Measurements from ENCODE around the gene FSTL3.

Gene FSTL3

GRCh38 chr19:640161-640558 is 36.0 kb upstream of the FSTL3 start:
- no peak overlapping the region for H3K4me3 Mint-ChIP-seq
- H3K36me3 Mint-ChIP-seq (ENCODE audit: low read depth) = peaks cover 4% of the 10 kb centered on the region
- TF ChIP-seq, protein P1, sequence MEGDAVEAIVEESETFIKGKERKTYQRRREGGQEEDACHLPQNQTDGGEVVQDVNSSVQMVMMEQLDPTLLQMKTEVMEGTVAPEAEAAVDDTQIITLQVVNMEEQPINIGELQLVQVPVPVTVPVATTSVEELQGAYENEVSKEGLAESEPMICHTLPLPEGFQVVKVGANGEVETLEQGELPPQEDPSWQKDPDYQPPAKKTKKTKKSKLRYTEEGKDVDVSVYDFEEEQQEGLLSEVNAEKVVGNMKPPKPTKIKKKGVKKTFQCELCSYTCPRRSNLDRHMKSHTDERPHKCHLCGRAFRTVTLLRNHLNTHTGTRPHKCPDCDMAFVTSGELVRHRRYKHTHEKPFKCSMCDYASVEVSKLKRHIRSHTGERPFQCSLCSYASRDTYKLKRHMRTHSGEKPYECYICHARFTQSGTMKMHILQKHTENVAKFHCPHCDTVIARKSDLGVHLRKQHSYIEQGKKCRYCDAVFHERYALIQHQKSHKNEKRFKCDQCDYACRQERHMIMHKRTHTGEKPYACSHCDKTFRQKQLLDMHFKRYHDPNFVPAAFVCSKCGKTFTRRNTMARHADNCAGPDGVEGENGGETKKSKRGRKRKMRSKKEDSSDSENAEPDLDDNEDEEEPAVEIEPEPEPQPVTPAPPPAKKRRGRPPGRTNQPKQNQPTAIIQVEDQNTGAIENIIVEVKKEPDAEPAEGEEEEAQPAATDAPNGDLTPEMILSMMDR (IDR thresholded peaks at IDR 0.05; ENCODE audit: unreplicated experiment in 3 of 3) = no peak
- no peaks in the 10 kb centered on the region for H3K9me3 Mint-ChIP-seq
- no peaks in the 10 kb centered on the region for H3K4me1 Mint-ChIP-seq
- H3K27me3 Mint-ChIP-seq (ENCODE audit: low read depth) = peaks cover 22% of the 10 kb centered on the region
- no peak overlapping the region for H3K27ac Mint-ChIP-seq

- H3K27me3 Mint-ChIP-seq (ENCODE audit: low read depth) = peaks cover 22% of the 10 kb centered on the region
- TF ChIP-seq, protein P1 (IDR thresholded peaks at IDR 0.05; ENCODE audit: unreplicated experiment in 3 of 3) = no peak
- H3K27ac Mint-ChIP-seq = no peak overlapping the region
- no peaks in the 10 kb centered on the region for H3K9me3 Mint-ChIP-seq
- H3K36me3 Mint-ChIP-seq (ENCODE audit: low read depth) = peaks cover 4% of the 10 kb centered on the region
- no peak overlapping the region for H3K4me3 Mint-ChIP-seq
- no peaks in the 10 kb centered on the region for H3K4me1 Mint-ChIP-seq
Observed at GRCh38 chr19:640606-641189, 35.5 kb upstream of the FSTL3 start.

- no peaks in the 10 kb centered on the region for H3K9me3 Mint-ChIP-seq
- no peak overlapping the region for H3K27ac Mint-ChIP-seq
- TF ChIP-seq, protein P1 (IDR thresholded peaks at IDR 0.05; ENCODE audit: unreplicated experiment in 3 of 3) = no peak
- no peak overlapping the region for H3K4me3 Mint-ChIP-seq
- H3K36me3 Mint-ChIP-seq (ENCODE audit: low read depth) = peaks cover 7% of the 10 kb centered on the region
- no peaks in the 10 kb centered on the region for H3K4me1 Mint-ChIP-seq
- peaks cover 22% of the 10 kb centered on the region for H3K27me3 Mint-ChIP-seq (ENCODE audit: low read depth)
Observed at GRCh38 chr19:641702-642101, 34.5 kb upstream of the FSTL3 start.

GRCh38 chr19:642767-643727 is 33.1 kb upstream of the FSTL3 start:
- Mint-ChIP-seq H3K4me3 (peak overlapping the region in 1 of 3 experiments; percentile 35), H3K27me3 (ENCODE audit: low read depth) (peaks cover 11% of the 10 kb centered on the region), H3K36me3 (ENCODE audit: low read depth) (peaks cover 7% of the 10 kb centered on the region), H3K9me3 (no peaks in the 10 kb centered on the region), H3K27ac (peak overlapping the region in 1 of 3 experiments; percentile 23), H3K4me1 (no peaks in the 10 kb centered on the region)
- TF ChIP-seq, protein P1 (IDR thresholded peaks at IDR 0.05; ENCODE audit: unreplicated experiment in 3 of 3) = no peak

DNA sequence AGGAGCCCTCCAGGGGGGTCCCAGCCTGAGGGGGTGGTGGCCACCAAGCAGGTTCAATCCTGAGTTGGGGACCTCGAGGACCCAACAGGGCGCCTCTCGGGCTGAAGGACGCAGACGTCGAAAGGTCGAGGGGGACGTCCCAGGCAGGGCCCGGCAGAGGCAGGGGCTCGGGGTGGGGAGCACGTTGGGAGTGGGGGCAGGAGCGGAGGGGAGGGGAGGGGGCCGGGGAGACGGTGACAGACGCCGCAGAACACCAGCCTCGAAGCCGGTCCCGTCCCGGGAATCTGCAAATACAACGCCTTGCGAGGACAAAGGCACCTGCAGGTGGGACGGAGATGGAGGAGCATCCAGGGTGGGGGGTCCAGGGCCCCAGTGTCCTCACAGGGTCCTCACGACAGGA is 32.5 kb upstream of the FSTL3 start:
- peaks cover 7% of the 10 kb centered on the region for H3K36me3 Mint-ChIP-seq (ENCODE audit: low read depth)

More for the DNA sequence above, 32.5 kb upstream of the FSTL3 start:
- Mint-ChIP-seq H3K9me3 (no peaks in the 10 kb centered on the region), H3K27ac (no peak overlapping the region), H3K4me1 (no peaks in the 10 kb centered on the region), H3K27me3 (ENCODE audit: low read depth) (peaks cover 9% of the 10 kb centered on the region), H3K4me3 (no peak overlapping the region)
- TF ChIP-seq, protein P1 (IDR thresholded peaks at IDR 0.05; ENCODE audit: unreplicated experiment in 3 of 3) = no peak
